IPS-18c (cell line): ENCODE results near the gene FETUB.

ENCODE experiments used
- H3K4me3 ChIP-seq: 2 replicates; pipeline ENCODE4 v1.7.0; 2013; ENCODE audit warnings: low read depth, mild to moderate bottlenecking, low read length, moderate library complexity; ENCODE audit not compliant: insufficient read depth
- H3K9me3 ChIP-seq: one replicate; pipeline ENCODE4 v1.6.1; 2013; ENCODE audit warnings: mild to moderate bottlenecking, low read length, moderate library complexity; ENCODE audit not compliant: control insufficient read depth, insufficient read depth

FETUB gene

GRCh38 chr3:186609247-186609868 lies 30.8 kb upstream of the FETUB start:
- Histone ChIP-seq H3K9me3 (no peaks in the 10 kb centered on the region), H3K4me3 (no peak overlapping the region)

GRCh38 chr3:186612065-186612464 lies 28.1 kb upstream of the FETUB start:
- no peak overlapping the region for H3K4me3 ChIP-seq
- no peaks in the 10 kb centered on the region for H3K9me3 ChIP-seq

GRCh38 chr3:186612721-186613636 lies 27.2 kb upstream of the FETUB start, which contains the start of gene AHSG:
Gene AHSG, plus strand, starts transcription at chr3:186613060. Its CDS starts 82 bp downstream, at chr3:186613142.
- H3K4me3 ChIP-seq, result no peak within 1 kb of the TSS
- H3K9me3 ChIP-seq, result no peaks in the 10 kb centered on the region

- no peaks in the 10 kb centered on the region for H3K9me3 ChIP-seq
- no peak overlapping the region for H3K4me3 ChIP-seq
These were observed 26.4 kb upstream of the FETUB start for GRCh38 chr3:186613637-186614265.

GRCh38 chr3:186614266-186614596 lies 26.0 kb upstream of the FETUB start:
- Histone ChIP-seq H3K9me3 (no peaks in the 10 kb centered on the region), H3K4me3 (no peak overlapping the region)

GRCh38 chr3:186614597-186615483 lies 25.4 kb upstream of the FETUB start:
- H3K4me3 ChIP-seq, result no peak overlapping the region

GRCh38 chr3:186616299-186616617 lies 23.9 kb upstream of the FETUB start:
- no peaks in the 10 kb centered on the region for H3K9me3 ChIP-seq
- no peak overlapping the region for H3K4me3 ChIP-seq

More at GRCh38 chr3:186614597-186615483, 25.4 kb upstream of the FETUB start:
- H3K9me3 ChIP-seq, result no peaks in the 10 kb centered on the region

GRCh38 chr3:186617036-186617946 lies 22.9 kb upstream of the FETUB start:
- Histone ChIP-seq H3K9me3 (no peaks in the 10 kb centered on the region), H3K4me3 (no peak overlapping the region; the same call in 1 of the 2 replicates)

GRCh38 chr3:186618318-186618938 lies 21.8 kb upstream of the FETUB start:
- no peaks in the 10 kb centered on the region for H3K9me3 ChIP-seq
- H3K4me3 ChIP-seq, result no peak overlapping the region

- no peaks in the 10 kb centered on the region for H3K9me3 ChIP-seq
- H3K4me3 ChIP-seq, result no peak overlapping the region
These were observed 20.4 kb upstream of the FETUB start for GRCh38 chr3:186619787-186620212.

- Histone ChIP-seq H3K4me3 (no peak overlapping the region), H3K9me3 (no peaks in the 10 kb centered on the region)
These were observed 19.7 kb upstream of the FETUB start for GRCh38 chr3:186620213-186621092.

- Histone ChIP-seq H3K4me3 (no peak overlapping the region), H3K9me3 (no peaks in the 10 kb centered on the region)
These were observed 18.1 kb upstream of the FETUB start for GRCh38 chr3:186621894-186622650.

- no peak overlapping the region for H3K4me3 ChIP-seq
- no peaks in the 10 kb centered on the region for H3K9me3 ChIP-seq
These were observed 17.4 kb upstream of the FETUB start for GRCh38 chr3:186622651-186623310.

- no peak overlapping the region for H3K4me3 ChIP-seq
- H3K9me3 ChIP-seq, result no peaks in the 10 kb centered on the region
These were observed 15.6 kb upstream of the FETUB start for GRCh38 chr3:186624598-186624997.
